ENCODE results near the gene AMOT. TPM values are rescaled to one million over a fixed set of nuclear protein-coding genes. Genes with fewer than 3 reads are reported as not detected.

AMOT gene
- total RNA-seq, 1 donor: 15.1 TPM

DNA sequence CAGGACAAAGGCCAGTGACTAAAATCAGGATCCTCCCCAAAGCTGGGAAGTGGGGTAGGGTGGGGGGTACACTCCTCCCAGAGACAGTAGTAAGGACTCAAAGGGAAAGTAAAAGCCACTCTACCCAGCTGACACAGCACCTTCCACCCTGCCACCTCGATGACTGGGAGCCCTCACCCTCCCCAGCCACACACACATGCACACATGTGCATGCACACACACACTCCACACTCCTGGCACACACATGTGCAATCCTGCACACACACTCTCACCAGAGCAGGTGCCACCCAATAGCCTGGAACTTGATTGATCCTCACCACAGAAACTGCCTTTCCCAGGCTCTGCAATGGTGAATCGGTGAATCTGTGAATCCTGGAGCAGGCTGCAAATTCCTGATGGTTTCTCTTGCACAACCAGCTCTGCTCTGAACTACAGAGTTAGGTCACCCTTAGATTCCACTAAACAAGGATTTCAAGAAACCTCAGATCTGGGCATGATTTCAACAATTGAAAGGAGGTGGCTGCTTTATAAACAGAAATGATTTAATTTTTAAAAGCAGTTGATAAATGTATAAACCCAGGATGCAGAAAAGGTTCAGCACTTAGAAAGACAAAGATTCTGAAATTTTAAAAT, 21.5 kb downstream of the AMOT start:
- peak; percentile 68 for DNase-seq (ENCODE audit: low read depth)
- TF ChIP-seq, protein P1, sequence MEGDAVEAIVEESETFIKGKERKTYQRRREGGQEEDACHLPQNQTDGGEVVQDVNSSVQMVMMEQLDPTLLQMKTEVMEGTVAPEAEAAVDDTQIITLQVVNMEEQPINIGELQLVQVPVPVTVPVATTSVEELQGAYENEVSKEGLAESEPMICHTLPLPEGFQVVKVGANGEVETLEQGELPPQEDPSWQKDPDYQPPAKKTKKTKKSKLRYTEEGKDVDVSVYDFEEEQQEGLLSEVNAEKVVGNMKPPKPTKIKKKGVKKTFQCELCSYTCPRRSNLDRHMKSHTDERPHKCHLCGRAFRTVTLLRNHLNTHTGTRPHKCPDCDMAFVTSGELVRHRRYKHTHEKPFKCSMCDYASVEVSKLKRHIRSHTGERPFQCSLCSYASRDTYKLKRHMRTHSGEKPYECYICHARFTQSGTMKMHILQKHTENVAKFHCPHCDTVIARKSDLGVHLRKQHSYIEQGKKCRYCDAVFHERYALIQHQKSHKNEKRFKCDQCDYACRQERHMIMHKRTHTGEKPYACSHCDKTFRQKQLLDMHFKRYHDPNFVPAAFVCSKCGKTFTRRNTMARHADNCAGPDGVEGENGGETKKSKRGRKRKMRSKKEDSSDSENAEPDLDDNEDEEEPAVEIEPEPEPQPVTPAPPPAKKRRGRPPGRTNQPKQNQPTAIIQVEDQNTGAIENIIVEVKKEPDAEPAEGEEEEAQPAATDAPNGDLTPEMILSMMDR (IDR thresholded peaks at IDR 0.05; ENCODE audit: insufficient read depth, low read depth, low read length): no peak
- no peak overlapping the region for H3K4me3 ChIP-seq (ENCODE audit: low read depth, low read length)

DNA sequence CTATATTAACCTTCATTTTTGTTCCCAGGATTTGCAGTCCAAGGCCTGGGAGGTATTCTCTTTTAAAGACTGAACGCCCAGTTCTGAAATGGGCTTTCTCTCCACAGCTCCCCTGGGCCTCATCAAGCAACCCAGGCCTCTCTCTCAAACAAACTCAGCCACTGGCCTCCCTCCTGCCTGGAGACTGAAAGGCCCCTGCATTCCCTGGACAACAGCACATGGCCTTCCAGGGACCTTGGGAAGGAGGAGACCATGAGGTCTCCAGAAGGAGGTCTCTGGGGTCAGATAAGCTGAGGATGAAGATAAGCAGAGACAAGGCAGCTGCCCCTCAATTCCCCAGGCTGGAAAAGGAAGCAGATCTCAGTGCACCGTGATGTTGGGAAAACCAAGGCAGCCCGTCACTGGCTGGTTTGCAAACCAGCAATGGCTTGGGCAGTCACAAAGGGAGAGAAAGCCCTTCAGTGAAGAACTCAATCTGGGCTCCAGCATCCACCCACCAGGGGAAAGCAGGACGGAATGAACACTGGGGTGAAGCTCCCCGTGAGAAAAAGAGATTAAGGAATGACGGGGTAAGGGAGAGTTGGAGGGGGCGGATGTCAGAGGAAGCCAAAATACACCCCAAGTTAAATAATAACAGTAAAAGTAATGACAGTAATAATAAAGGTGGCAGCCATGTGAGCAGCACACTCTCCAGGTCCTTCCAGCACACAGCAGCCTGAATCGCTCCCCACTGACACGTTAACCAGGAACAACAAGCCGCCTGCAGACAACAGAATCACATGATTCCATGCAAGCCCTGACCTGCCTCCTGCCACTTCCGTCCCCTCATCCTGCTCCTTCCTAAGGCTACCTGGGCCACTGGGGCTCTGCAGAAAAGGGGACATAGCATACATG, 22.3 kb downstream of the AMOT start:
- DNase-seq (ENCODE audit: low read depth): no peak

DNA sequence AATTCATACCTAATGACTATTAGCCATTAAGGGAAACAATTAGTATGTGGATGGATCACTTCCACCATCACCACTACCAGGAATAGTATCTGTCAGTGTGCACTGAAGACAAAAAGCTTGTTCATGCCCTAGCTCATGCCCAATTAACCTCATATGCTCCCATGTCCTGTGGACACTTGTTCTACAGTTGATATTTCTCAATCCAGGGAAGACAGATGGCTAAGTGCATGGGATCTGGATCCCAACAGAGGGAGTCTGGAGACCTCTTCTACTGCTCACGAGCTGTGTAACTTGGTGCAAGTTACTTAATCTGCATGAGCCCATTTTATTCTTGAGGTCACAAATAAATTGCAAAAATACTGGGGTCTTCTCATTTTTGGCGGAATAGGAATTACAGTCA, 23.7 kb downstream of the AMOT start:
- TF ChIP-seq, protein P1 (IDR thresholded peaks at IDR 0.05; ENCODE audit: insufficient read depth, low read depth, low read length): no peak
- no peak for DNase-seq (ENCODE audit: low read depth)
- no peak overlapping the region for H3K4me3 ChIP-seq (ENCODE audit: low read depth, low read length)

More for the DNA sequence above, 22.3 kb downstream of the AMOT start:
- no peak overlapping the region for H3K4me3 ChIP-seq (ENCODE audit: low read depth, low read length)
- TF ChIP-seq, protein P1 (IDR thresholded peaks at IDR 0.05; ENCODE audit: insufficient read depth, low read depth, low read length): no peak

DNA sequence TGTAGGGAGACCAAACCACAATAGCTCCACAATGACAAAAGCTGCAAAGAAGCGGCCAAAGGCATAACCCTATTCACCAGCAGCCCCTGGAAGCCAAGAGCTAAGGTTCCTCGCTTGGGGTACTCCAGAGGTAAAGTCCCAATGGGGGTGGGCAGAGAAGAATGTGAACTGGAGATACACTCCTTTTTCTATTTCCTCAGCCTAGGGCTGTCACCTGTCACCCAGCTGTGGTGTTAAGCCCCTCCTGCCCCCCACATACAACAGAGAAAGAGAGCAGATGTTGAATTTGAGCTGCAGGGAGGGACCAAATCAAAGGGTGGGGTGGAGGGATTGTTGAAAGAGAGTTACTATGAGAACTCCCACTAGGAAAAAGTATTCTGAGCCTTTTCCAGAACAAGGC, 26.1 kb downstream of the AMOT start:
- H3K4me3 ChIP-seq (ENCODE audit: low read depth, low read length): no peak overlapping the region
- TF ChIP-seq, protein P1 (IDR thresholded peaks at IDR 0.05; ENCODE audit: insufficient read depth, low read depth, low read length): no peak
- DNase-seq (ENCODE audit: low read depth): no peak

DNA sequence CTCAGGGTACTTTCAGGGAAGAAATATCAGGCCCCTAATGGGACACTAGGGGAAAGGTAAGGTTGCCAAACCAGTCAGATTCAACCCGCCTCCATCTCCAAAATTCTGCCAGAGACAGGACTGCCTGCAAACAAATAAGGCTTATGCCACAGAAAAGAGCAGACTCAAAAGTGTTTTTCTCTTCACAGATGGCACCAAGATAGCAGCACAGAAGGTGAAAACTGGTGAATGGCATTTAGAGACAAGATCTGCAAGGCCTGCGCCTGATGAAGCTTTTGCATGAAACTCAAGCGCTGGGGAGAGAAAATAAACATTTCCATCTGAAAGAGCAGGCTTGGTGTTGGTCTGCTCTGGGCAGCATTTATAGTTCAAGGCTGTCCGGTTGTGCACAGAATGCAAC, 27.9 kb downstream of the AMOT start:
- H3K4me3 ChIP-seq (ENCODE audit: low read depth, low read length): no peak overlapping the region
- DNase-seq (ENCODE audit: low read depth): no peak
- TF ChIP-seq, protein P1 (IDR thresholded peaks at IDR 0.05; ENCODE audit: insufficient read depth, low read depth, low read length): no peak

DNA sequence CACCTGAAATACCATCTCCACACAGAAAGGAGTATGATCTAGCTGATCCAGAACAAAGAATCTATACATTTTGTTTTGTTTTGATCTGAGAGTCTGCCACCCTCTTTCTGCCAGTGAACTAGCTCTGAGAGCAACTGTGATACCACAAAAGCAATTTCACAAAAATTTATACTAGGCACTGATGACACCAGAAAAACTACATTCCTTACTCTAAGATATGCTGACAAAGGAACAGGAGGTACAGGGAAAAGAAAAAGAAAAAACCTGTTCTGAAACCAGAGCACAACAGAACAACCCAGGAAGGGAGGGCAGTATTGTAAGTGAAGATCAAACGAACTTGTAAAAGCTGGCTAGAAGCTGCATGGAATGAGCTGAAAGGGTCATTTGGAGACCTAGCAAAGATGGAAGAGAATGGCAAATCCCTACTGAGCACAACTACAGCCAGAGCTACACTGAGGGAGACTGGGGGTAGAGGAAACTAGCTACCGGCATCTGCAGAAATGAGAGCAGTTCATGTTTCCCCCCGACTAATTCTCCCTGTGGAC, 31.9 kb downstream of the AMOT start:
- TF ChIP-seq, protein P1 (IDR thresholded peaks at IDR 0.05; ENCODE audit: insufficient read depth, low read depth, low read length): no peak
- no peak for DNase-seq (ENCODE audit: low read depth)
- H3K4me3 ChIP-seq (ENCODE audit: low read depth, low read length): no peak overlapping the region

All from fibroblast of villous mesenchyme (primary cell).